Measurements from ENCODE around the gene CHMP1A. TPM values are rescaled to one million over a fixed set of nuclear protein-coding genes. Genes with fewer than 3 reads are reported as not detected.

Gene CHMP1A
- total RNA-seq, 4 donors from 2014 or later, result 71.8 to 125 (median 86.6) TPM

GRCh38 chr16:89656435-89657121 is 930 bp downstream of the CHMP1A start:
- no peak for DNase-seq (ENCODE audit: low spot score in 2 of 2)
- no peaks in the 10 kb centered on the region for H3K9me3 ChIP-seq
- no peak for TF ChIP-seq CTCF (IDR thresholded peaks at IDR 0.05)
- TF ChIP-seq POLR2AphosphoS5 (IDR thresholded peaks at IDR 0.05), result no peak
- TF ChIP-seq POLR2A (IDR thresholded peaks at IDR 0.05), result no peak
- no peak for TF ChIP-seq EP300 (IDR thresholded peaks at IDR 0.05)
- peaks cover 26% of the 10 kb centered on the region for H3K36me3 ChIP-seq
- WGBS, result 29% methylated on average over 24 of the region's 32 CpGs
- H3K4me3 ChIP-seq, result peak overlapping the region; percentile 75
- no peaks in the 10 kb centered on the region for H3K27me3 ChIP-seq
- H3K27ac ChIP-seq, result peak overlapping the region; percentile 68
- peaks cover 26% of the 10 kb centered on the region for H3K4me1 ChIP-seq

- TF ChIP-seq POLR2A (IDR thresholded peaks at IDR 0.05) (no peak), POLR2AphosphoS5 (IDR thresholded peaks at IDR 0.05) (no peak), CTCF (IDR thresholded peaks at IDR 0.05) (no peak)
- peaks cover 31% of the 10 kb centered on the region for H3K36me3 ChIP-seq
- no peak for DNase-seq (ENCODE audit: low spot score in 2 of 2)
- H3K27ac ChIP-seq, result no peak overlapping the region
- no peaks in the 10 kb centered on the region for H3K9me3 ChIP-seq
- H3K27me3 ChIP-seq, result no peaks in the 10 kb centered on the region
- no peak overlapping the region for H3K4me3 ChIP-seq
- WGBS, result 77% methylated on average over 10 of the region's 10 CpGs
- H3K4me1 ChIP-seq, result peaks cover 26% of the 10 kb centered on the region
Measured at GRCh38 chr16:89655062-89655643, 2.4 kb downstream of the CHMP1A start.

GRCh38 chr16:89653656-89654295 is 3.7 kb downstream of the CHMP1A start:
- no peak for TF ChIP-seq EP300 (IDR thresholded peaks at IDR 0.05)
- TF ChIP-seq POLR2A (IDR thresholded peaks at IDR 0.05), result no peak
- no peak for TF ChIP-seq POLR2AphosphoS5 (IDR thresholded peaks at IDR 0.05)
- TF ChIP-seq CTCF (IDR thresholded peaks at IDR 0.05), result no peak
- no peak for DNase-seq (ENCODE audit: low spot score in 2 of 2)
- Histone ChIP-seq H3K4me3 (no peak overlapping the region), H3K27me3 (no peaks in the 10 kb centered on the region), H3K27ac (no peak overlapping the region), H3K4me1 (peaks cover 18% of the 10 kb centered on the region), H3K9me3 (no peaks in the 10 kb centered on the region), H3K36me3 (peaks cover 45% of the 10 kb centered on the region)
- 90% methylated on average over 8 of the region's 10 CpGs for whole genome bisulfite sequencing

GRCh38 chr16:89651584-89651983 is 5.9 kb downstream of the CHMP1A start:
- 93% methylated on average over 10 of the region's 15 CpGs for WGBS
- H3K9me3 ChIP-seq, result no peaks in the 10 kb centered on the region
- TF ChIP-seq EP300 (IDR thresholded peaks at IDR 0.05), result no peak
- TF ChIP-seq POLR2A (IDR thresholded peaks at IDR 0.05), result no peak
- TF ChIP-seq CTCF (IDR thresholded peaks at IDR 0.05), result no peak
- no peak for TF ChIP-seq POLR2AphosphoS5 (IDR thresholded peaks at IDR 0.05)
- no peak for DNase-seq (ENCODE audit: low spot score in 2 of 2)
- H3K4me3 ChIP-seq, result no peak overlapping the region
- H3K27ac ChIP-seq, result no peak overlapping the region
- no peaks in the 10 kb centered on the region for H3K27me3 ChIP-seq
- H3K36me3 ChIP-seq, result peaks cover 60% of the 10 kb centered on the region
- peaks cover 4% of the 10 kb centered on the region for H3K4me1 ChIP-seq

GRCh38 chr16:89646906-89647305 is 10.6 kb downstream of the CHMP1A start:
- TF ChIP-seq CTCF (IDR thresholded peaks at IDR 0.05) (no peak), POLR2A (IDR thresholded peaks at IDR 0.05) (no peak), POLR2AphosphoS5 (IDR thresholded peaks at IDR 0.05) (no peak), EP300 (IDR thresholded peaks at IDR 0.05) (no peak)
- no peaks in the 10 kb centered on the region for H3K27me3 ChIP-seq
- peaks cover 66% of the 10 kb centered on the region for H3K36me3 ChIP-seq
- H3K9me3 ChIP-seq, result no peaks in the 10 kb centered on the region
- 40% methylated on average over 2 of the region's 12 CpGs for WGBS
- no peak for DNase-seq (ENCODE audit: low spot score in 2 of 2)
- no peaks in the 10 kb centered on the region for H3K4me1 ChIP-seq
- no peak overlapping the region for H3K27ac ChIP-seq
- no peak overlapping the region for H3K4me3 ChIP-seq

All from suprapubic skin (tissue), 4 donors.